Skeletal muscle tissue (tissue), 4 donors: ENCODE data around the gene CAMK2G. TPM values are rescaled to one million over a fixed set of nuclear protein-coding genes. Genes with fewer than 3 reads are reported as not detected.
A peak's percentile ranks its signal among the peaks of the same experiment; 100 is the strongest.

Experiments used
- H3K27ac ChIP-seq: one replicate; pipeline ENCODE4 v1.7.0; 2013; ENCODE audit warnings: mild to moderate bottlenecking, low read depth, low read length, inconsistent platforms
- H3K27me3 ChIP-seq, 3 donors: one replicate each; pipeline ENCODE4 v1.7.0; 2013; ENCODE audit warnings: low read length in 3 of 3; ENCODE audit not compliant: control insufficient read depth in 3 of 3, insufficient read depth in 3 of 3
- H3K36me3 ChIP-seq, 3 donors: one replicate each; pipeline ENCODE4 v1.7.0; 2013; ENCODE audit warnings: low read length in 3 of 3; ENCODE audit not compliant: control insufficient read depth in 3 of 3, insufficient read depth in 3 of 3
- H3K4me1 ChIP-seq, 3 donors: one replicate each; pipeline ENCODE4 v1.7.0; 2013; ENCODE audit warnings: low read length in 3 of 3, mild to moderate bottlenecking in 3 of 3; ENCODE audit not compliant: control insufficient read depth in 3 of 3, insufficient read depth in 3 of 3
- H3K4me3 ChIP-seq, 3 donors: one replicate each; pipeline ENCODE4 v1.7.0; 2013; ENCODE audit warnings: low read length in 3 of 3
- H3K9ac ChIP-seq, 3 donors: one replicate each; pipeline ENCODE4 v1.7.0; 2013; ENCODE audit warnings: low read length in 3 of 3, mild to moderate bottlenecking in 3 of 3, moderate library complexity in 2 of 3, low read depth in 1 of 3
- H3K9me3 ChIP-seq, 3 donors: one replicate each; pipeline ENCODE4 v1.7.0; 2013; ENCODE audit warnings: low read length in 3 of 3; ENCODE audit not compliant: control insufficient read depth in 3 of 3
- total RNA-seq: library from RNA; depleted of rRNA; stranded (reverse); fragments of >200 nt; gene quantifications from one replicate; pipeline ENCODE4 v1.2.3, GENCODE V29; 2014
- donor health status: Osteomylitis.

Gene CAMK2G
- total RNA-seq, 1 donor from 2014 or later: 16.2 TPM

- Histone ChIP-seq H3K27ac (peak overlapping the region; percentile 78), H3K4me3 (peak overlapping the region; percentile 69 to 82 (median 78)), H3K9me3 (no peaks in the 10 kb centered on the region), H3K27me3 (no peaks in the 10 kb centered on the region), H3K9ac (peak overlapping the region; percentile 36 to 85 (median 60)), H3K4me1 (peaks cover 54 to 70% (median 57%) of the 10 kb centered on the region in 3 donors), H3K36me3 (peaks cover 12 to 17% (median 17%) of the 10 kb centered on the region in 3 donors)
These were observed 752 bp upstream of the CAMK2G start for GRCh38 chr10:73875139-73875475.

- H3K27ac ChIP-seq: no peak overlapping the region
- H3K4me1 ChIP-seq: peaks cover 64 to 78% (median 65%) of the 10 kb centered on the region in 3 donors
- H3K4me3 ChIP-seq: peak overlapping the region in 2 of 3 donors; percentile 80 to 82
- H3K9ac ChIP-seq: no peak overlapping the region
- H3K9me3 ChIP-seq: no peaks in the 10 kb centered on the region
- peaks cover 13 to 25% (median 17%) of the 10 kb centered on the region in 3 donors for H3K36me3 ChIP-seq
- no peaks in the 10 kb centered on the region for H3K27me3 ChIP-seq
These were observed 528 bp downstream of the CAMK2G start for GRCh38 chr10:73873838-73874215.

GRCh38 chr10:73873142-73873837 lies 1.1 kb downstream of the CAMK2G start:
- Histone ChIP-seq H3K4me3 (peak overlapping the region; percentile 61 to 72 (median 67)), H3K9ac (peak overlapping the region; percentile 48 to 71 (median 65)), H3K27me3 (no peaks in the 10 kb centered on the region), H3K36me3 (peaks cover 13 to 26% (median 17%) of the 10 kb centered on the region in 3 donors), H3K9me3 (no peaks in the 10 kb centered on the region), H3K27ac (no peak overlapping the region), H3K4me1 (peaks cover 69 to 84% (median 69%) of the 10 kb centered on the region in 3 donors)

GRCh38 chr10:73872190-73872710 lies 2.1 kb downstream of the CAMK2G start:
- Histone ChIP-seq H3K27ac (peak overlapping the region; percentile 32), H3K9me3 (no peaks in the 10 kb centered on the region), H3K4me3 (peak overlapping the region in 2 of 3 donors; percentile 8 to 45), H3K4me1 (peaks cover 79 to 88% (median 80%) of the 10 kb centered on the region in 3 donors), H3K27me3 (no peaks in the 10 kb centered on the region), H3K9ac (peak overlapping the region in 2 of 3 donors; percentile 51 to 71), H3K36me3 (peaks cover 13 to 26% (median 17%) of the 10 kb centered on the region in 3 donors)

GRCh38 chr10:73871295-73872189 lies 2.8 kb downstream of the CAMK2G start:
- Histone ChIP-seq H3K4me1 (peaks cover 81 to 88% (median 83%) of the 10 kb centered on the region in 3 donors), H3K9ac (peak overlapping the region; percentile 11 to 66 (median 30)), H3K9me3 (no peaks in the 10 kb centered on the region), H3K36me3 (peaks cover 13 to 30% (median 17%) of the 10 kb centered on the region in 3 donors), H3K4me3 (peak overlapping the region in 2 of 3 donors; percentile 8 to 45), H3K27me3 (no peaks in the 10 kb centered on the region), H3K27ac (peak overlapping the region; percentile 32)

GRCh38 chr10:73868655-73869195 lies 5.6 kb downstream of the CAMK2G start:
- H3K9me3 ChIP-seq: no peaks in the 10 kb centered on the region
- H3K27ac ChIP-seq: peak overlapping the region; percentile 71
- peak overlapping the region in 2 of 3 donors; percentile 59 to 79 for H3K9ac ChIP-seq
- peaks cover 13 to 30% (median 17%) of the 10 kb centered on the region in 3 donors for H3K36me3 ChIP-seq
- peaks cover 86 to 96% (median 88%) of the 10 kb centered on the region in 3 donors for H3K4me1 ChIP-seq
- H3K27me3 ChIP-seq: no peaks in the 10 kb centered on the region
- H3K4me3 ChIP-seq: peak overlapping the region in 2 of 3 donors; percentile 39 to 67

- Histone ChIP-seq H3K9me3 (no peaks in the 10 kb centered on the region), H3K36me3 (peaks cover 17 to 35% (median 19%) of the 10 kb centered on the region in 3 donors), H3K27me3 (no peaks in the 10 kb centered on the region), H3K4me1 (peaks cover 88 to 98% (median 90%) of the 10 kb centered on the region in 3 donors), H3K4me3 (peak overlapping the region; percentile 39 to 67 (median 52)), H3K27ac (peak overlapping the region; percentile 71), H3K9ac (peak overlapping the region; percentile 41 to 79 (median 59))
These were observed 6.3 kb downstream of the CAMK2G start for GRCh38 chr10:73867871-73868631.

GRCh38 chr10:73867126-73867807 lies 7.1 kb downstream of the CAMK2G start:
- Histone ChIP-seq H3K27ac (peak overlapping the region; percentile 71), H3K9me3 (no peaks in the 10 kb centered on the region), H3K4me3 (peak overlapping the region; percentile 39 to 67 (median 52)), H3K9ac (peak overlapping the region; percentile 41 to 79 (median 59)), H3K27me3 (no peaks in the 10 kb centered on the region), H3K4me1 (peaks cover 83 to 98% (median 89%) of the 10 kb centered on the region in 3 donors), H3K36me3 (peaks cover 12 to 32% (median 23%) of the 10 kb centered on the region in 3 donors)
